ENCODE results near the gene GPR179. TPM values are rescaled to one million over a fixed set of nuclear protein-coding genes. Genes with fewer than 3 reads are reported as not detected.

GPR179 gene
- total and polyA plus RNA-seq, 7 experiments from 2014 or later, result 0.11 to 0.35 (median 0.17) TPM; not detected in 4

DNA sequence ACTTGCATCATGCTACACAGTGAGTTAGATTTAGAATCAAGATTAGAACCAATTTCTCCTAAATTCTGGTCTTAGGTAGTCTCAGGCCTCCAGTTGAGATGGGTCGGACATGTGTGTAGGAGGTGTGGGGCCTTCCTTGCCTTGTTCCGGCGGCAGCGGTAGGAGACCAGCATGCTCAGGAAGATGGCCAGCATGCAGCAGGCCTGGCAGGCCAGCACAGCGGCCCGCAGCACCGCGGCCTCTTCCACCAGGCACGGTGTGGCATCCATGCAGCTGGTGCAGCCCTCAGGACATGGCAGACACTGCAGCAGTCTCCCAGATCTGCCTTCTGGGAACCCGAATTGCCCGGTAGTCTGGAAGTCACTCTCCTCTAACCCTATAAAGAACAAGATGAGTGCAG is 6.9 kb downstream of the GPR179 start:
- no peak overlapping the region for H3K4me3 Mint-ChIP-seq
- POLR2A ChIA-PET, result no interaction called here
- H3K9me3 Mint-ChIP-seq, result no peaks in the 10 kb centered on the region
- Histone ChIP-seq H3K36me3 (ENCODE audit: control insufficient read depth in 2 of 3, insufficient read depth in 3 of 3, low read length in 3 of 3) (no peaks in the 10 kb centered on the region), H3K27ac (ENCODE audit: low read depth, low read length) (no peak overlapping the region), H3K4me3 (ENCODE audit: low read length) (no peak overlapping the region), H3K9me3 (ENCODE audit: control insufficient read depth in 2 of 3, low read length in 3 of 3) (no peaks in the 10 kb centered on the region), H3K4me1 (ENCODE audit: control insufficient read depth in 2 of 2, insufficient read depth in 2 of 2, low read length in 2 of 2) (no peaks in the 10 kb centered on the region), H3K27me3 (ENCODE audit: control insufficient read depth in 2 of 2, insufficient read depth in 2 of 2, low read length in 2 of 2) (no peaks in the 10 kb centered on the region)
- CTCF ChIA-PET, result interaction anchor here (1.1 kb wide), 1 partner anchor 20 kb away, joined by 3 read pairs; no protein-coding TSS in a partner anchor
- ATAC-seq, result no peak
- H3K27ac Mint-ChIP-seq, result no peak overlapping the region
- no peaks in the 10 kb centered on the region for H3K36me3 Mint-ChIP-seq
- no peaks in the 10 kb centered on the region for H3K4me1 Mint-ChIP-seq
- intact Hi-C loops (cut with micrococcal nuclease), result no loop called here
- no peak for DNase-seq
- H3K27me3 Mint-ChIP-seq, result peaks cover 0 to 15% (median 5%) of the 10 kb centered on the region in 5 donors

DNA sequence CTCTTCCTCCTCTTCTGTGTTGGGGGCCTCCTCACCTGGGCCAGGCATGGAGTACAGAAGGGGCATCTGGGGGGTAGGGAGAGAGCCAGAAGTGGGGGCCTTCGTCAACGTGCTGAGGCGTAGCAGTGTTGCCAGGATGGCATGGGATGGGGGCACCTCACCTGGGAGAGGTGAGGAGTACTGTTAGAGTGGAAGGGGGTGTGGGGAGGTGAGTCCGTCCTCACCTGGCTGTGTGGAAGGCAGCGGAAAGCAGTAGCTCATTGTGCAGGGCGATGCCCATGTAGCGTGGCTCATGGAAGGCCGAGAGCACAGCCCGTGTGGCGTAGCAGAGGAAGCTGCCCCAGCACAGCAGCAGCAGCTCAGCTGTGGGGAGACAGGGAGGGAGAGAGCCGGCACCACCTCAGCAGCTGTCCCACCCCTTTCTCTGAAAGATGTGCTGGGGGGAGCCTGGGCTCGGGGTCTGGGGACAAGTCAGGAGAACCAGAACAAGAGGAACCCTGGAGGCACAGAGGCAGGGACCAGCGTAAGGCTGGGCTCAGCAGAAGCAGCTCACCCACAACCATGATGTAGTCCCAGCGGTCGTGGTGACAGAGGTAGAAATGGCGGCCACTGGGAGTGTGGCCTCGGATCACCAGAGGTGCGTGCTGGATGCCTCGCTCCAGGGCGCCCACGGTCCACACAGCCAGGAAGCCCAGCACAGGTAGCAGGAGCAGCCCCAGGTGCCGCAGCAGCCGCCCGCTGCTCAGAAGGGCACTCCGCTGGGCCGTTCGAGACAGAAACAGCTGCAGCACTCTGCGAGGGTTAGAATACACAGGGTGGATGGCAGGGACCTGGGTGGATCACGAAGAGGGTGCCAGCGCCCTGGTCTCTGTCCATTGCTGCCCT is 9.0 kb downstream of the GPR179 start:
- no peaks in the 10 kb centered on the region for H3K9me3 ChIP-seq (ENCODE audit: control insufficient read depth in 2 of 3, low read length in 3 of 3)
- no peak overlapping the region for H3K4me3 ChIP-seq (ENCODE audit: low read length)
- no peaks in the 10 kb centered on the region for H3K27me3 ChIP-seq (ENCODE audit: control insufficient read depth in 2 of 2, insufficient read depth in 2 of 2, low read length in 2 of 2)
- no peaks in the 10 kb centered on the region for H3K36me3 ChIP-seq (ENCODE audit: control insufficient read depth in 2 of 3, insufficient read depth in 3 of 3, low read length in 3 of 3)
- ChIA-PET CTCF (no interaction called here), POLR2A (no interaction called here)
- no peak for ATAC-seq
- H3K9me3 Mint-ChIP-seq, result no peaks in the 10 kb centered on the region
- H3K27ac ChIP-seq (ENCODE audit: low read depth, low read length), result no peak overlapping the region
- no peaks in the 10 kb centered on the region for H3K4me1 ChIP-seq (ENCODE audit: control insufficient read depth in 2 of 2, insufficient read depth in 2 of 2, low read length in 2 of 2)
- H3K27ac Mint-ChIP-seq, result no peak overlapping the region
- no peaks in the 10 kb centered on the region for H3K36me3 Mint-ChIP-seq
- H3K27me3 Mint-ChIP-seq, result peaks cover 0 to 24% (median 10%) of the 10 kb centered on the region in 5 donors
- no peak overlapping the region for H3K4me3 Mint-ChIP-seq
- no peak for DNase-seq
- intact Hi-C loops (cut with micrococcal nuclease), result no loop called here
- no peaks in the 10 kb centered on the region for H3K4me1 Mint-ChIP-seq

DNA sequence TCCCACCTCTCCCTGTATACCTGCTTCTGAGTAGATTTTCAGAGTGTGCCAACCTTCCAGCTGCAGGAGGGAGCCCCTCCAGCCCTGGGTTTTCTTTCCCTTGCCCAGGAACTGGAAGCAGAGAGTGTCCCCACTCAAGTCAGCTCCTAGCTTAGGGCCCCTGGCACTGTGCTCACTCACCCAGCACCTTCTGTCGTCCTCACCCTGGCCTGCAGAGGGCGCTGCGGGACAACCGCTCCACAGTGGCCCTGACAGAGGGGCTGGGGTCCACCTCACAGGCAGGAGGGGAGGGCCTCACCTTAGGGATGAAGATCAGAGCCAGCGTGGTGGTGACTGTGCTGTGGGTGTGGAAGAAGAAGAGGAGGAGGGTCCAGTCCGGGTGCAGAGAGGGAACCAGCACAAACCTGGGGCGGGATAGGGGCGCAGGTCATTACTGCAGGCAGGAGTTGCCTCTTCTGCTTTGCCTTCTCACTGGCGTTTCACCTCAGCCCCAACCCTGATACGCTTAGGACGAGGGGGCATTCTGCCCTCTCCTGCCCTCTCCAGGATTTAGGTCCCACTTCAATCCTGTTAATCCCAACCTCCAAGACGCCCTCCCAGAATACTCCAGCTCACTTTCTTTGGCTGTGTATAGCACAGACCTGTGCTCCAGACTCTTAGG is 10.0 kb downstream of the GPR179 start:
- no peaks in the 10 kb centered on the region for H3K36me3 Mint-ChIP-seq
- Histone ChIP-seq H3K4me1 (ENCODE audit: control insufficient read depth in 2 of 2, insufficient read depth in 2 of 2, low read length in 2 of 2) (no peaks in the 10 kb centered on the region), H3K36me3 (ENCODE audit: control insufficient read depth in 2 of 3, insufficient read depth in 3 of 3, low read length in 3 of 3) (no peaks in the 10 kb centered on the region), H3K27me3 (ENCODE audit: control insufficient read depth in 2 of 2, insufficient read depth in 2 of 2, low read length in 2 of 2) (no peaks in the 10 kb centered on the region), H3K4me3 (ENCODE audit: low read length) (no peak overlapping the region), H3K9me3 (ENCODE audit: control insufficient read depth in 2 of 3, low read length in 3 of 3) (no peaks in the 10 kb centered on the region), H3K27ac (ENCODE audit: low read depth, low read length) (no peak overlapping the region)
- CTCF ChIA-PET, result no interaction called here
- peak overlapping the region in 1 of 9 donors; percentile 6 for H3K27ac Mint-ChIP-seq
- H3K4me1 Mint-ChIP-seq, result peaks cover 0 to under 1% (median 0%) of the 10 kb centered on the region in 7 donors
- H3K27me3 Mint-ChIP-seq, result peaks cover 0 to 24% (median 10%) of the 10 kb centered on the region in 5 donors
- ATAC-seq, result peak; percentile 50
- H3K9me3 Mint-ChIP-seq, result no peaks in the 10 kb centered on the region
- peak in 5 of 9 donors; percentile 14 to 67 (median 22) for DNase-seq
- POLR2A ChIA-PET, result no interaction called here
- H3K4me3 Mint-ChIP-seq, result no peak overlapping the region
- intact Hi-C loops (cut with micrococcal nuclease), result no loop called here

DNA sequence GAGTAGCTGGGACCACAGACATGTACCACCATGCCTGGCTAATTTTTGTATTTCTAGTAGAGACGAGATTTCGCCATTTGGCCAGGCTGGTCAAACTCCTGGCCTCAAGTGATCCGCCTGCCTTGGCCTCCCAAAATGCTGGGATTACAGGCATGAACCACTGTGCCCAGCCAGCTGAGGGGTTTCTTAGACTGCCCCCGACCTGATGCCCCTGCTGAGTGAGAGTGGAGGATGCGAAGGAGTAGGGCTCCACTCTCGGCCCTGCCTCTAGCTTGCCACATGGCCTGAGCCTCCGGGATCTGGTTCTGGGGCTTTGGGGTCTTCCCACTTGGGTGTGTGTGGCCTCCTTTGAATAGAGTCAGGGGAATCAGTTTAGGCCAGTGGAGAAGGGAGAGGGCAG is 11.0 kb downstream of the GPR179 start:
- no peaks in the 10 kb centered on the region for H3K27me3 ChIP-seq (ENCODE audit: control insufficient read depth in 2 of 2, insufficient read depth in 2 of 2, low read length in 2 of 2)
- no peaks in the 10 kb centered on the region for H3K9me3 ChIP-seq (ENCODE audit: control insufficient read depth in 2 of 3, low read length in 3 of 3)
- Mint-ChIP-seq H3K27ac (no peak overlapping the region), H3K4me1 (peaks cover 0 to 4% (median 0%) of the 10 kb centered on the region in 7 donors), H3K36me3 (no peaks in the 10 kb centered on the region), H3K27me3 (peaks cover 0 to 27% (median 10%) of the 10 kb centered on the region in 5 donors), H3K9me3 (no peaks in the 10 kb centered on the region), H3K4me3 (no peak overlapping the region)
- ChIA-PET CTCF (no interaction called here), POLR2A (interaction anchor here (0.6 kb wide), 1 partner anchor 9 kb away, joined by 3 read pairs; no protein-coding TSS in a partner anchor)
- no peak overlapping the region for H3K27ac ChIP-seq (ENCODE audit: low read depth, low read length)
- H3K4me1 ChIP-seq (ENCODE audit: control insufficient read depth in 2 of 2, insufficient read depth in 2 of 2, low read length in 2 of 2), result no peaks in the 10 kb centered on the region
- DNase-seq (no peak), ATAC-seq (no peak)
- no peaks in the 10 kb centered on the region for H3K36me3 ChIP-seq (ENCODE audit: control insufficient read depth in 2 of 3, insufficient read depth in 3 of 3, low read length in 3 of 3)
- H3K4me3 ChIP-seq (ENCODE audit: low read length), result no peak overlapping the region
- intact Hi-C loops (cut with micrococcal nuclease), result no loop called here

DNA sequence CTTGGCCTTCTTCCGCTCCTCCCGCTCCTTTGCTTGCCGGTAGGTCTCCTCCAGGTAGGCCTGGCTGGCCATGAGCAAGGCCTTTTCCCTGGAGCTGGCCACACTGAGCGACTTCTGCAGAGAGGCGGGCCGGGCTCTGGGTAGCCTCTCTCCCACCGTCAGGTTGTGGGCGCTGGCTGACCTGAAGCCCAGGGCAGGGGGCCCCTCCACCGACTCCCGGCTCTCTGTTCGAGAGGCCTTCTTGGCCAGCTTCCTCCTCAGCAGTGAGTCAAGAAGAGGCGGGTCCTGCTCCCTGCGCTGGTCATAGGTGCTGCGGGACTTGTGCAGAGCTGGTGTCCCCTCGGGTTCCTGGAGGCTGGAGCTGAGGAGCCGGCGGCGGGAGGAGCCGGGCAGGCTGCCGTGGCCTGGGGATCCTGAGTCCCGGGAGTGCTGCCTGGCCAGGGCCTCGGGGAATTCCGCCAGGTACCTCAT is 12.8 kb downstream of the GPR179 start:
- H3K36me3 ChIP-seq (ENCODE audit: control insufficient read depth in 2 of 3, insufficient read depth in 3 of 3, low read length in 3 of 3), result no peaks in the 10 kb centered on the region
- POLR2A ChIA-PET, result no interaction called here
- H3K27me3 ChIP-seq (ENCODE audit: control insufficient read depth in 2 of 2, insufficient read depth in 2 of 2, low read length in 2 of 2), result no peaks in the 10 kb centered on the region
- Mint-ChIP-seq H3K4me1 (peaks cover 4 to 14% (median 7%) of the 10 kb centered on the region in 7 donors), H3K27ac (no peak overlapping the region), H3K36me3 (no peaks in the 10 kb centered on the region), H3K9me3 (no peaks in the 10 kb centered on the region), H3K27me3 (peaks cover 0 to 27% (median 10%) of the 10 kb centered on the region in 5 donors), H3K4me3 (no peak overlapping the region)
- no peaks in the 10 kb centered on the region for H3K4me1 ChIP-seq (ENCODE audit: control insufficient read depth in 2 of 2, insufficient read depth in 2 of 2, low read length in 2 of 2)
- no peak overlapping the region for H3K4me3 ChIP-seq (ENCODE audit: low read length)
- no peak for DNase-seq
- intact Hi-C loops (cut with micrococcal nuclease), result no loop called here
- CTCF ChIA-PET, result interaction anchor here (0.6 to 1.2 kb wide), 3 partner anchors 9 to 17 kb away, joined by 3 to 6 read pairs (median 4); no protein-coding TSS in a partner anchor
- no peaks in the 10 kb centered on the region for H3K9me3 ChIP-seq (ENCODE audit: control insufficient read depth in 2 of 3, low read length in 3 of 3)
- no peak overlapping the region for H3K27ac ChIP-seq (ENCODE audit: low read depth, low read length)
- no peak for ATAC-seq

DNA sequence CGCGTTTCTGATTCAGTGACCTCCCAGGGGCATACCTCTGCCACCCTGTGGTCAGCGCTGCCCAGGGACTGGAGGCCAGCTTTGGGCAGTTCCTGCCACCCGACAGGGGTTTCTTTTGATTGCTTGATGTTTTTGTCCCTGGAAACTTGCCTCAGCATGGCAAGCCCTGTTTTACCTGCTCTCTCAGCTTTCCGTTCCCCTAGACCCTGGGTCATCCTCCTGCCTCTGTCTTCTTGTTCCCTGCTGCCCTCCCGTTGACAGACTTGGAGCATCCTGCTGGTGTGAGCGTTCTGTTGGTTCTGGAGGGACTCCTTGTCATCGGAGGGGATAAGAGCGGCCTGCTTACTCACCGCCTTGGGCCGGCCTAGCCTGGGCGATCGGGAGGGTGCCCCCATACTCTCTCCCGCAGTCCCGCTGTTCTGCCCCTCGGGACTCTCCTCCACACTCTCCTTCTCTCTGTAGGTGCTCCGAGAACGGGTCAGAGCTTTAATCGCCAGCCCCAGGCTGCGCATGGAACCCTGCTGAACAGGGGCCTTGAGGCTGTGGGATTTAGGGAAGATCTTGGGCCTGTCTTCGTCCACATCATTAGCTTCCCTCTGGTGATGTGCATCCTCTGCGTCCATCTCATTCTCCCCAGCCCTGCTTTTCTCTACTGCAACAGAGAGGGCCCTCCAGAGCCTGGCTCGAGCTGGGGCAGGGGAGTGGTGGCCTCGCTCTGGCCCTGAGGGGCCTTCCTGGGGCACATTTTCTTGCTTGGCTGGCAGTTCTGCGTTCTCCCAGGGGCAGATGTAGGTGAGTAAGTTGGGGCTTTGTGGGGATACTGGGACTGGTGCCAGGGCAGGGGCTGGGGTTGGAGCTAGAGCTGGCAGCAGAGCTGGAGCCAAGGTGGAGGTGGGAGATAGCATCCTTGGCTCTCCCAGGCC is 13.7 kb downstream of the GPR179 start:
- H3K27me3 Mint-ChIP-seq, result peaks cover 0 to 27% (median 10%) of the 10 kb centered on the region in 5 donors
- no peak overlapping the region for H3K4me3 Mint-ChIP-seq
- no peaks in the 10 kb centered on the region for H3K9me3 Mint-ChIP-seq
- H3K36me3 ChIP-seq (ENCODE audit: control insufficient read depth in 2 of 3, insufficient read depth in 3 of 3, low read length in 3 of 3), result no peaks in the 10 kb centered on the region
- no peak overlapping the region for H3K27ac ChIP-seq (ENCODE audit: low read depth, low read length)
- H3K36me3 Mint-ChIP-seq, result no peaks in the 10 kb centered on the region
- intact Hi-C loops (cut with micrococcal nuclease), result no loop called here
- ChIA-PET POLR2A (no interaction called here), CTCF (interaction anchor here (0.6 to 1.1 kb wide), 3 partner anchors 10 to 19 kb away, joined by 3 to 5 read pairs (median 4); no protein-coding TSS in a partner anchor)
- no peak overlapping the region for H3K27ac Mint-ChIP-seq
- DNase-seq (no peak), ATAC-seq (no peak)
- H3K4me1 Mint-ChIP-seq, result peaks cover 4 to 20% (median 10%) of the 10 kb centered on the region in 7 donors
- no peak overlapping the region for H3K4me3 ChIP-seq (ENCODE audit: low read length)
- no peaks in the 10 kb centered on the region for H3K27me3 ChIP-seq (ENCODE audit: control insufficient read depth in 2 of 2, insufficient read depth in 2 of 2, low read length in 2 of 2)
- H3K4me1 ChIP-seq (ENCODE audit: control insufficient read depth in 2 of 2, insufficient read depth in 2 of 2, low read length in 2 of 2), result no peaks in the 10 kb centered on the region
- no peaks in the 10 kb centered on the region for H3K9me3 ChIP-seq (ENCODE audit: control insufficient read depth in 2 of 3, low read length in 3 of 3)
